H9 (cell line): Measurements from ENCODE around the gene GABBR2. TPM values are rescaled to one million over a fixed set of nuclear protein-coding genes. Genes with fewer than 3 reads are reported as not detected.

Source experiments
- DNase-seq: peaks from one replicate; pipeline ENCODE4 v3.0.0-alpha.2; 2017
- H2AFZ ChIP-seq: one replicate; pipeline ENCODE4 v1.6.1; 2013; ENCODE audit warnings: mild to moderate bottlenecking, low read length, control low read depth, moderate library complexity
- H2AK5ac ChIP-seq: 2 replicates; pipeline ENCODE4 v1.6.1; 2013; ENCODE audit warnings: low read length, control low read depth, mixed read lengths; ENCODE audit not compliant: insufficient read length
- H2BK120ac ChIP-seq: one replicate; pipeline ENCODE4 v1.6.1; 2013; ENCODE audit warnings: low read depth, mild to moderate bottlenecking, low read length, control low read depth, inconsistent platforms; ENCODE audit not compliant: poor library complexity, severe bottlenecking
- H2BK12ac ChIP-seq: 2 replicates; pipeline ENCODE4 v1.6.1; 2013; ENCODE audit warnings: low read length, control low read depth, mixed read lengths, low read depth; ENCODE audit not compliant: insufficient read length
- H2BK15ac ChIP-seq: 2 replicates; pipeline ENCODE4 v1.6.1; 2013; ENCODE audit warnings: low read depth, low read length, control low read depth
- H2BK20ac ChIP-seq: one replicate; pipeline ENCODE4 v1.6.1; 2013; ENCODE audit warnings: low read depth, mild to moderate bottlenecking, low read length, control low read depth, inconsistent platforms; ENCODE audit not compliant: poor library complexity, severe bottlenecking
- H2BK5ac ChIP-seq: 2 replicates; pipeline ENCODE4 v1.6.1; 2013; ENCODE audit warnings: low read length, control low read depth, mixed read lengths; ENCODE audit not compliant: insufficient read length
- H3K14ac ChIP-seq: 2 replicates; pipeline ENCODE4 v1.6.1; 2013; ENCODE audit warnings: low read length, control low read depth; ENCODE audit not compliant: insufficient read depth
- H3K18ac ChIP-seq: 2 replicates; pipeline ENCODE4 v1.6.1; 2013; ENCODE audit warnings: low read depth, mild to moderate bottlenecking, mixed read lengths, low read length, control low read depth; ENCODE audit not compliant: insufficient read length
- H3K23ac ChIP-seq: 2 replicates; pipeline ENCODE4 v1.6.1; 2013; ENCODE audit warnings: low read length, control low read depth, mixed read lengths, low read depth; ENCODE audit not compliant: insufficient read length
- H3K23me2 ChIP-seq: 2 replicates; pipeline ENCODE4 v1.6.1; 2013; ENCODE audit warnings: low read depth, mild to moderate bottlenecking, mixed read lengths, low read length, control low read depth; ENCODE audit not compliant: insufficient read length, poor library complexity, severe bottlenecking
- H3K27ac ChIP-seq: 2 replicates; pipeline ENCODE4 v1.5.1; 2013; ENCODE audit warnings: low read length, control low read depth, mixed read lengths, low read depth; ENCODE audit not compliant: insufficient read length
- H3K27me3 ChIP-seq: 2 replicates; pipeline ENCODE4 v1.6.1; 2013; ENCODE audit warnings: low read length, control low read depth, inconsistent platforms; ENCODE audit not compliant: insufficient read depth
- H3K4ac ChIP-seq: 2 replicates; pipeline ENCODE4 v1.6.1; 2013; ENCODE audit warnings: low read depth, mild to moderate bottlenecking, control low read depth, inconsistent platforms, low read length, moderate library complexity
- H3K4me1 ChIP-seq: 2 replicates; pipeline ENCODE4 v1.6.1; 2013; ENCODE audit warnings: low read length, control low read depth, inconsistent platforms; ENCODE audit not compliant: insufficient read depth
- H3K4me2 ChIP-seq: 2 replicates; pipeline ENCODE4 v1.6.1; 2013; ENCODE audit warnings: low read length, control low read depth, mixed read lengths; ENCODE audit not compliant: insufficient read length, insufficient read depth
- H3K56ac ChIP-seq: 2 replicates; pipeline ENCODE4 v1.6.1; 2013; ENCODE audit warnings: low read depth, mild to moderate bottlenecking, mixed read lengths, low read length, control low read depth; ENCODE audit not compliant: insufficient read length
- H3K79me1 ChIP-seq: 2 replicates; pipeline ENCODE4 v1.6.1; 2013; ENCODE audit warnings: low read depth, mild to moderate bottlenecking, moderate library complexity, low read length, control low read depth, inconsistent platforms; ENCODE audit not compliant: insufficient read depth, poor library complexity, severe bottlenecking
- H3K79me2 ChIP-seq: 2 replicates; pipeline ENCODE4 v1.6.1; 2013; ENCODE audit warnings: low read length, control low read depth, inconsistent platforms; ENCODE audit not compliant: insufficient read depth
- H3K9ac ChIP-seq: 2 replicates; pipeline ENCODE4 v1.6.1; 2013; ENCODE audit warnings: low read length, control low read depth, mixed read lengths; ENCODE audit not compliant: insufficient read length; ENCODE audit errors: extremely low read depth
- H3K9me3 ChIP-seq: one replicate; pipeline ENCODE4 v1.6.1; 2013; ENCODE audit warnings: low read depth, low read length, inconsistent platforms; ENCODE audit not compliant: control insufficient read depth
- H3T11ph ChIP-seq: one replicate; pipeline ENCODE4 v1.6.1; 2013; ENCODE audit warnings: mild to moderate bottlenecking, low read length, control low read depth, inconsistent platforms
- H4K20me1 ChIP-seq: one replicate; pipeline ENCODE4 v1.6.1; 2013; ENCODE audit not compliant: control insufficient read depth, insufficient read length, insufficient read depth
- H4K5ac ChIP-seq: 2 replicates; pipeline ENCODE4 v1.6.1; 2013; ENCODE audit warnings: low read depth, mild to moderate bottlenecking, mixed read lengths, low read length, control low read depth; ENCODE audit not compliant: insufficient read length
- H4K8ac ChIP-seq: replicated peaks from 2 replicates; pipeline ENCODE4 v1.6.1; 2013; ENCODE audit warnings: low read length, control low read depth, mixed read lengths, low read depth; ENCODE audit not compliant: insufficient read length
- H4K91ac ChIP-seq: 2 replicates; pipeline ENCODE4 v1.6.1; 2013; ENCODE audit warnings: low read depth, mild to moderate bottlenecking, moderate library complexity, mixed read lengths, low read length, control low read depth; ENCODE audit not compliant: insufficient read length
- H3K27ac Mint-ChIP-seq, 3 experiments: 2 replicates in 2 of 3; 3 replicates in 1 of 3; pipeline ENCODE4 v1.8.0; 2020 to 2021; ENCODE audit warnings: mixed read lengths in 3 of 3, mild to moderate bottlenecking in 1 of 3, moderate library complexity in 1 of 3
- H3K27me3 Mint-ChIP-seq: 2 replicates; pipeline ENCODE4 v1.8.0; 2021; ENCODE audit warnings: low read depth, mild to moderate bottlenecking, moderate library complexity, mixed read lengths
- H3K36me3 Mint-ChIP-seq, 3 experiments: 2 replicates in 2 of 3; 3 replicates in 1 of 3; pipeline ENCODE4 v1.8.0; 2020 to 2021; ENCODE audit warnings: low read depth in 3 of 3, mixed read lengths in 3 of 3; ENCODE audit not compliant: insufficient read depth in 1 of 3
- H3K4me1 Mint-ChIP-seq, 2 experiments: 2 replicates each; pipeline ENCODE4 v1.8.0; 2020; ENCODE audit warnings: mixed read lengths in 2 of 2
- H3K4me3 Mint-ChIP-seq, 2 experiments: 2 replicates in 1 of 2; 3 replicates in 1 of 2; pipeline ENCODE4 v1.8.0; 2020 to 2021; ENCODE audit warnings: mild to moderate bottlenecking in 2 of 2, mixed read lengths in 2 of 2, moderate library complexity in 1 of 2
- H3K9me3 Mint-ChIP-seq, 2 experiments: 2 replicates in 1 of 2; 3 replicates in 1 of 2; pipeline ENCODE4 v1.8.0; 2020; ENCODE audit warnings: mild to moderate bottlenecking in 2 of 2, mixed read lengths in 2 of 2, moderate library complexity in 1 of 2
- WGBS: extraction: QIAGEN DNeasy Blood & Tissue Kit; methylation state at CpG from one replicate; pipeline ENCODE4 v1.1.7; 2013; ENCODE audit warnings: missing lambda C conversion rate, low lambda C conversion rate, mixed read lengths; ENCODE audit not compliant: insufficient read length; ENCODE audit errors: extremely low coverage; 5-methylcytosine and 5-hydroxymethylcytosine counted together
- total RNA-seq: library from RNA; stranded (reverse); gene quantifications from 2 replicates; pipeline ENCODE4 v1.2.1, GENCODE V29; 2021
- TF ChIP-seq, protein P1 (sequence below): fragments of 200-600 bp; sonication (generic); conservative IDR thresholded peaks from 3 replicates; pipeline ENCODE4 v1.8.0; 2021; ENCODE audit warnings: antibody characterized with exemption, mild to moderate bottlenecking

GABBR2 gene
- total RNA-seq, 1 experiment from 2014 or later: 0.66 TPM

DNA sequence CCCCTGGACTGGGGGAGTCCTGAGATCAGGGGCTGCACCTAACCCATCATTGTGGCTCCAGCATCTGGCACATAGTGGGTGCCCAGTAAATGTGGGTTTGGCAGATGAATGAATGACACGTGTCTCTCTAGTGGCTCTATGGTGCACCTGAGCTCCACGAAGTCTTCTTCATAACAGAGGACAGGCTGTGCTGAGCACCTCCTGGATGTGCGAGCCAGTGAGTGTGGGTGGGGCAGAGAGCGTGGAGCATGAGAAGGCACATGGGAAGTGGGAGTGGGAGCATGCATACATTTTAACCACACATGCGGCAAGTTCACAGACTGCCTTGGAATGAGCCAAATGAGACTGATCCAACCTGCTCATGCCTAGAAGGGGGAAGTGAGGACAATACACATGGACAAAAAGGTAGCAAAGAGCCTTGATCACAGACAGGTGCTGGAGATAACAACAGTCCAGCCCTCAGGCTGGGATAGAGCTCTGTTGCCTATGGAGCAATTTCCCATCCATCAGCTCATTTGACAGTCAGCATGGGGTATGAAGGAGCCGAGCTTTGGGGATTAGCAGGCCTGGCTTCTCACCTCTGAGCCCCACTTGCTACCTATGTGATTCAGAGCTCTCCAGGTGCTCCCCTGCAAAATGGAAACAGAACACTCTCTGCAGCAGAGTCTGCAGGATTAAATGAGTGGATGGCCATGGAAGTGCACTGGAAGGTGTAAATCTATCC is 377.0 kb downstream of the GABBR2 start:
- Histone ChIP-seq H3T11ph (no peak overlapping the region), H3K27ac (no peak overlapping the region), H4K91ac (no peak overlapping the region), H3K9me3 (no peaks in the 10 kb centered on the region), H3K27me3 (no peaks in the 10 kb centered on the region), H3K18ac (no peak overlapping the region), H3K23me2 (no peaks in the 10 kb centered on the region), H2AFZ (no peak overlapping the region), H2BK12ac (no peak overlapping the region), H3K14ac (no peak overlapping the region), H3K23ac (no peak overlapping the region), H2BK15ac (no peak overlapping the region), H2BK5ac (no peak overlapping the region), H2AK5ac (no peak overlapping the region), H3K9ac (no peak overlapping the region), H3K79me1 (no peaks in the 10 kb centered on the region), H3K4me2 (no peak overlapping the region), H3K4ac (no peak overlapping the region), H3K56ac (no peak overlapping the region), H2BK120ac (no peak overlapping the region), H4K5ac (peak overlapping the region; percentile 31), H3K79me2 (no peaks in the 10 kb centered on the region), H4K8ac (no peak overlapping the region), H3K4me1 (no peaks in the 10 kb centered on the region), H4K20me1 (no peaks in the 10 kb centered on the region), H2BK20ac (no peak overlapping the region)
- no peak for DNase-seq
- no peaks in the 10 kb centered on the region for H3K4me1 Mint-ChIP-seq
- TF ChIP-seq, protein P1, sequence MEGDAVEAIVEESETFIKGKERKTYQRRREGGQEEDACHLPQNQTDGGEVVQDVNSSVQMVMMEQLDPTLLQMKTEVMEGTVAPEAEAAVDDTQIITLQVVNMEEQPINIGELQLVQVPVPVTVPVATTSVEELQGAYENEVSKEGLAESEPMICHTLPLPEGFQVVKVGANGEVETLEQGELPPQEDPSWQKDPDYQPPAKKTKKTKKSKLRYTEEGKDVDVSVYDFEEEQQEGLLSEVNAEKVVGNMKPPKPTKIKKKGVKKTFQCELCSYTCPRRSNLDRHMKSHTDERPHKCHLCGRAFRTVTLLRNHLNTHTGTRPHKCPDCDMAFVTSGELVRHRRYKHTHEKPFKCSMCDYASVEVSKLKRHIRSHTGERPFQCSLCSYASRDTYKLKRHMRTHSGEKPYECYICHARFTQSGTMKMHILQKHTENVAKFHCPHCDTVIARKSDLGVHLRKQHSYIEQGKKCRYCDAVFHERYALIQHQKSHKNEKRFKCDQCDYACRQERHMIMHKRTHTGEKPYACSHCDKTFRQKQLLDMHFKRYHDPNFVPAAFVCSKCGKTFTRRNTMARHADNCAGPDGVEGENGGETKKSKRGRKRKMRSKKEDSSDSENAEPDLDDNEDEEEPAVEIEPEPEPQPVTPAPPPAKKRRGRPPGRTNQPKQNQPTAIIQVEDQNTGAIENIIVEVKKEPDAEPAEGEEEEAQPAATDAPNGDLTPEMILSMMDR: no peak
- no peaks in the 10 kb centered on the region for H3K9me3 Mint-ChIP-seq
- H3K27ac Mint-ChIP-seq: no peak overlapping the region
- no peaks in the 10 kb centered on the region for H3K27me3 Mint-ChIP-seq
- H3K36me3 Mint-ChIP-seq: no peaks in the 10 kb centered on the region
- no CpG with 5 or more reads among the region's 6 CpGs for WGBS
- H3K4me3 Mint-ChIP-seq: no peak overlapping the region
